A549 treated with dexamethasone at 1 μM for 4 hours (cell line): ENCODE measurements around the gene XPA. TPM values are rescaled to one million over a fixed set of nuclear protein-coding genes. Genes with fewer than 3 reads are reported as not detected.

Experiments used
- total RNA-seq: library from RNA; stranded (reverse); fragments of 200-300 nt; extraction: Qiagen RNA extraction; gene quantifications from 5 replicates; pipeline ENCODE4 v1.2.3, GENCODE V29; 2022

XPA gene
- 14.2 to 16.6 TPM (median 15.2 TPM) in 5 replicates for total RNA-seq

DNA sequence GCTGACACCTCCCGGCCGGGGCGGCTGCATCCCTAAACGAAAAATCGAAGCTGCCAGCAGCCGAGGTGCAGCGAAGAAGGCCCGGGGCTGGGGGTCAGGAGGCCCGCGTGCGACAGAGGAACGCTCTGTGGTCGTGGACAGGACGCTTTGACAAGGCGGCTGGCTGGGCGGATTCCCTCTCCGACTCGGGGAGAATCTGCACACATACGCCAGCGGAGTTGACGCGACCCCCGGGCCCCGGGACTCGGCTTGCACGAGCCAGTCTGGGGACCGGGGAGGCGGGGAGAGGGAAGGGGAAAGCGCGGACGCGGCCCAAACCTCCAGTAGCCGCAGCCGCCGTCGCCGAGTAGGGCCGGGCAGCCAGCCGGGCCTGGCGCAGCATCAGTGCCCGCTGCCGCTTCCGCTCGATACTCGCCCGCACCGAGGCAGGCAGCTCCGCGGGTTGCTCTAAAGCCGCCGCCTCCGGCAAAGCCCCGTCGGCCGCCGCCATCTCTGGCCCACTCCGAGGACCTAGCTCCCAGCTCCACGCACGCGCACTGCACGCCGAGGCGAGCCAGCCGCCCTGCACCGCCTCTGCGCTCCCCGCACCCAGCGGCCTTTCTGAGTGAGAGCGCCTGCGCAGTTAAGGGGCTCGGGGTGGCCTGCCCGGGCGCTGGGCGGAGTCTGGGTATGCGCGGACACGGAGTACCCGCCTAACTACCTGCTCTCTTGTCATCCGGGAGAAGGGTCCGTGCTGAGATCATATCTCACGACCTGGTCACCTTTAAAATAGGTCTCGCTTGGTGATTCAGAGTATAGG is at the start of gene XPA:
TSS of gene XPA (minus strand) at position 538 of the 799 bp plus-strand sequence. CDS start at position 490, 48 bp downstream.

DNA sequence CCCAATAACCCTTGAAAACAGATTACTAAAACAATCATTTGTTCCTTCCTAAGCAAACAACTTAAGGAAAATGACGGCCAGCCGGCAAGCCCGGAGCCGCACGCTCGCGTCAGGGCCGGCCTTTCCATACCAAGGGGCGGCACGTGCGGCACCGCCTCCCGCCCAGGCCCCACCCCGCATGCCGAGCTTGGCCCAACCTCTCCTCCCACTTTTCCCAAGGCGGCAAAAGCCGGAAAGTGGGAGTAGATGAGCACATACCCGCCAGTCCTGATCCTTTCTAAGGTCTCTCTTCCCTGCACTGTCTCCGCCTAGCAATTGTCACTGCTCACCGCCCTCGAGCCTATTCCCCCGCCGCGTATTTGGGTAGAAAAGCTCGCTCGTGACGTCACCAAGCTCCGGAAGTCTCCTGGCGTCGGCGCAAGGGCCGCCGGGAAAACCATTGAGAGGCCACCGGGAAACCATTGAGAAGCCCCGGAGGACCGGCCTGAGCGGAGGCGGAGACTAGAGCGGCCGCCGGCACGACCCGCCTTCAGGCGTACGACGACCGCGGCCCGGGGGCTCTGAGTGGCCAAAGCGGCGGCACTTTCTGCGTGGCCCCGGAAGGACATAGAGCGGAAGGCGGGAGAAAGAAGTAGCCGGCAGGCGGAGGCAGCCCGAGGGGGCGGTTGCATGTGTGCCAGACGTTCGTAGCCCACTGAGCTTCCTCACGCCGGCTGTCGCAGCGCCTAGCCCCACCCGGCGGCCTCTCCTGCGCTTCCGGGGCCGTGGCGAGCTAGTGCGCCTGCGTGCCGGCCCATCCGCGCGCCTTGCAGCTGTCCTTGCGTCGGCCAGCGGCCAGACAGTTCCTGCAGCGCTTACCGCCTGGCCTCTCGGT is 63.9 kb downstream of the XPA start, which contains the start of the genes NCBP1 and TSTD2:
TSS of gene NCBP1 (plus strand) at position 837 of the 874 bp plus-strand sequence. CDS start 61 bp downstream, outside the sequence.
TSS of gene TSTD2 (minus strand) at position 384 of the 874 bp plus-strand sequence. CDS start 5,806 bp downstream, outside the sequence.

Other genes starting within 250 kb of the XPA start
- 1.6 to 2.0 TPM (median 1.7 TPM) in 5 replicates for gene TMOD1, start 195.7 kb downstream of the XPA start, total RNA-seq
- 7.9 to 12.0 TPM (median 11.0 TPM) in 5 replicates for gene TSTD2, start 64.0 kb downstream of the XPA start, total RNA-seq
- 22.1 to 29.4 TPM (median 27.6 TPM) in 5 replicates for gene NCBP1, start 63.5 kb downstream of the XPA start, total RNA-seq
- 2.3 to 3.7 TPM (median 3.5 TPM) in 5 replicates for gene FOXE1, start 155.9 kb upstream of the XPA start, total RNA-seq
- 11.6 to 14.2 TPM (median 13.1 TPM) in 5 replicates for gene TRMO, start 225.2 kb upstream of the XPA start, total RNA-seq
- not detected in 5 replicates for gene HEMGN, start 240.8 kb upstream of the XPA start, total RNA-seq